IMR-90 (cell line): ENCODE measurements around the gene SMARCD2. TPM values are rescaled to one million over a fixed set of nuclear protein-coding genes. Genes with fewer than 3 reads are reported as not detected.

Experiments
- ATAC-seq: fragments of 200-7000 bp; cut with Tn5 transposase; 2 replicates; pipeline ENCODE4 v1.9.1; 2020; ENCODE audit warnings: low read depth, mild to moderate bottlenecking, moderate library complexity
- BruUV-seq: library from RNA; stranded (reverse); fragments of 400-500 nt; replicated peaks from 2 replicates; lab custom pipeline; 2021; lab: Mats Ljungman, UMichigan
- CTCF ChIA-PET: fragments of 300-600 bp; formaldehyde crosslinking; extraction: SDS; loops from one replicate; lab custom pipeline; 2021; ENCODE audit warnings: antibody characterized with exemption; lab: Yijun Ruan, JAX
- POLR2A ChIA-PET: fragments of 300-600 bp; sonication (Branson Sonifier 250); formaldehyde crosslinking; loops from one replicate; lab custom pipeline; 2022; ENCODE audit warnings: antibody characterized with exemption; ENCODE audit not compliant: unreplicated experiment; lab: Charles Lee
- DNase-seq: peaks from one replicate; pipeline ENCODE4 v3.0.0; 2013
- H2AFZ ChIP-seq: replicated peaks from 2 replicates; pipeline ENCODE3; 2013; ENCODE audit warnings: low read length, mild to moderate bottlenecking; ENCODE audit not compliant: poor library complexity
- H2AK5ac ChIP-seq: 2 replicates; pipeline ENCODE4 v1.6.1; 2013; ENCODE audit warnings: low read depth, low read length, inconsistent platforms
- H2AK9ac ChIP-seq: replicated peaks from 2 replicates; pipeline ENCODE3; 2013; ENCODE audit warnings: mild to moderate bottlenecking, low read depth, low read length, moderate library complexity; ENCODE audit not compliant: poor library complexity
- H2BK120ac ChIP-seq: 2 replicates; pipeline ENCODE4 v1.6.1; 2013; ENCODE audit warnings: low read depth, low read length, inconsistent platforms
- H2BK15ac ChIP-seq: 3 replicates; pipeline ENCODE4 v1.6.1; 2013; ENCODE audit warnings: low read depth, low read length, inconsistent platforms
- H2BK20ac ChIP-seq: 2 replicates; pipeline ENCODE4 v1.6.1; 2013; ENCODE audit warnings: low read depth, mild to moderate bottlenecking, inconsistent platforms, low read length, moderate library complexity
- H2BK5ac ChIP-seq: 2 replicates; pipeline ENCODE4 v1.6.1; 2013; ENCODE audit warnings: mild to moderate bottlenecking, low read depth, low read length, inconsistent platforms; ENCODE audit not compliant: poor library complexity, severe bottlenecking
- H3K14ac ChIP-seq: replicated peaks from 2 replicates; pipeline ENCODE4 v1.6.1; 2013; ENCODE audit warnings: low read depth, low read length, inconsistent platforms
- H3K18ac ChIP-seq: 2 replicates; pipeline ENCODE4 v1.6.1; 2013; ENCODE audit warnings: low read depth, low read length, control low read depth
- H3K23ac ChIP-seq: 2 replicates; pipeline ENCODE4 v1.6.1; 2013; ENCODE audit warnings: low read depth, low read length, inconsistent platforms
- H3K27ac ChIP-seq: 2 replicates; pipeline ENCODE4 v1.5.1; 2013; ENCODE audit warnings: mild to moderate bottlenecking, control low read depth, low read length; ENCODE audit not compliant: insufficient read depth
- H3K27me3 ChIP-seq: 2 replicates; pipeline ENCODE4 v1.6.1; 2013; ENCODE audit warnings: low read length; ENCODE audit not compliant: control insufficient read depth, insufficient read depth
- H3K36me3 ChIP-seq: 2 replicates; pipeline ENCODE4 v1.6.1; 2013; ENCODE audit warnings: low read length, mixed read lengths; ENCODE audit not compliant: control insufficient read depth, insufficient read depth
- H3K4ac ChIP-seq: 2 replicates; pipeline ENCODE4 v1.6.1; 2013; ENCODE audit warnings: low read depth, low read length, inconsistent platforms
- H3K4me1 ChIP-seq: 2 replicates; pipeline ENCODE4 v1.6.1; 2013; ENCODE audit warnings: low read length, mixed read lengths; ENCODE audit not compliant: control insufficient read depth, insufficient read depth
- H3K4me2 ChIP-seq: 2 replicates; pipeline ENCODE4 v1.6.1; 2013; ENCODE audit warnings: low read depth, mild to moderate bottlenecking, control low read depth, low read length, moderate library complexity
- H3K4me3 ChIP-seq: 2 replicates; pipeline ENCODE4 v1.5.1; 2013; ENCODE audit warnings: low read depth, mild to moderate bottlenecking, control low read depth, low read length, moderate library complexity; ENCODE audit not compliant: insufficient read depth
- H3K56ac ChIP-seq: 2 replicates; pipeline ENCODE4 v1.6.1; 2013; ENCODE audit warnings: low read length, inconsistent platforms; ENCODE audit not compliant: insufficient read depth; ENCODE audit errors: extremely low read depth
- H3K79me1 ChIP-seq, 2 experiments: 2 replicates each; pipeline ENCODE4 v1.6.1; 2013; ENCODE audit warnings: low read length in 2 of 2, inconsistent platforms in 1 of 2, low read depth in 1 of 2
- H3K9ac ChIP-seq: 2 replicates; pipeline ENCODE4 v1.6.1; 2013; ENCODE audit warnings: low read depth, low read length, control low read depth
- H3K9me1 ChIP-seq: 2 replicates; pipeline ENCODE4 v1.6.1; 2013; ENCODE audit warnings: low read length, inconsistent platforms; ENCODE audit not compliant: insufficient read depth
- H3K9me3 ChIP-seq: 2 replicates; pipeline ENCODE4 v1.6.1; 2013; ENCODE audit warnings: low read length; ENCODE audit not compliant: control insufficient read depth, insufficient read depth
- H4K20me1 ChIP-seq: 2 replicates; pipeline ENCODE4 v1.6.1; 2013; ENCODE audit warnings: low read length, inconsistent platforms; ENCODE audit not compliant: insufficient read depth
- H4K5ac ChIP-seq: 2 replicates; pipeline ENCODE4 v1.6.1; 2013; ENCODE audit warnings: mild to moderate bottlenecking, low read depth, low read length, control low read depth
- H4K8ac ChIP-seq, 2 experiments: 2 replicates each; pipeline ENCODE4 v1.6.1; 2013; ENCODE audit warnings: low read depth in 2 of 2, low read length in 2 of 2, control low read depth in 1 of 2, inconsistent platforms in 1 of 2
- H4K91ac ChIP-seq: 2 replicates; pipeline ENCODE4 v1.6.1; 2013; ENCODE audit warnings: low read depth, low read length, inconsistent platforms; ENCODE audit not compliant: insufficient read depth
- RAD21 ChIP-seq: IDR thresholded peaks from 2 replicates; pipeline ENCODE4 v1.6.1; 2012; ENCODE audit warnings: low read length, improper control_type of control experiment
- WGBS, 2 experiments: methylation state at CpG; one replicate each; pipeline versions ENCODE4 v1.1.5 to v1.1.7; 2013; ENCODE audit warnings: missing lambda C conversion rate in 2 of 2; ENCODE audit not compliant: insufficient read length in 1 of 2; ENCODE audit errors: extremely low coverage in 2 of 2; 5-methylcytosine and 5-hydroxymethylcytosine counted together
- dilution Hi-C: fragments of 300-500 bp; cut with HindIII; formaldehyde crosslinking; loops from one replicate; pipeline ENCODE4 v1.14.3; 2018; ENCODE audit warnings: low sequenced_read_pairs; ENCODE audit not compliant: unreplicated experiment
- in situ Hi-C: fragments of 300-500 bp; cut with MboI; formaldehyde crosslinking; loops from 3 replicates; pipeline ENCODE4 v1.14.3; 2019; ENCODE audit warnings: low sequenced_read_pairs, inconsistent platforms, mixed read lengths
- intact Hi-C: fragments of 100-400 bp; cut with micrococcal nuclease; formaldehyde crosslinking; loops from 2 replicates; pipeline ENCODE4 v1.10.0; 2022
- polyA plus RNA-seq, 3 experiments: library from polyadenylated mRNA; depleted of rRNA; stranded (reverse); fragments of >200 nt; gene quantifications; 2 replicates each; pipeline ENCODE4 v1.2.3, GENCODE V29; 2012; ENCODE audit warnings: low replicate concordance in 1 of 3
- total RNA-seq: library from RNA; depleted of rRNA; stranded (reverse); fragments of >200 nt; gene quantifications from 2 replicates; pipeline ENCODE4 v1.2.3, GENCODE V29; 2012

Gene SMARCD2
- total and polyA plus RNA-seq, 2 of the 4 experiments (the other 2 are of a cell fraction): 56.9 to 91.2 TPM

DNA sequence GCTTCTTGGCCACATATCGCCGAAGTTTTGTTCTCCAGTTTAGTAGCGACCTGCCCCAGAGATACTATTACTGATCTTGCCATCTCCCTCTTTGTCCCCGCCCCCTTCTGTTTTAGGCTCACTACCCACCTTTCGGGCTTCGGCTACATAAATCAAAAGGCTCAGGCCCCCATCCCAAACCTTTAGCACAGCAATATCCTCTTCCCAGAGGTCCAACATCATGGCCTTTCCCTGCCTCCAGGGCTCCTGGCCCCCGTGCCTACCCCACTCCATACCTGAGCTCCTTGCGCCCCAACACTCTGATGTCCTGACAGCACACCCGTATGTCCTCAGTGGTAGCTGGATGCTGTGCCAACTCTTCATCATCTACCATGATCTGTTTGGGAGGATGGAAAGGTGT is 18.1 kb downstream of the SMARCD2 start:
- CTCF ChIA-PET: no interaction called here
- peaks cover 19% of the 10 kb centered on the region for H3K9me1 ChIP-seq
- no peak overlapping the region for H3K4me2 ChIP-seq
- no peak overlapping the region for H3K56ac ChIP-seq
- no peak overlapping the region for H2BK120ac ChIP-seq
- no peaks in the 10 kb centered on the region for H3K27me3 ChIP-seq
- H2AK5ac ChIP-seq: no peak overlapping the region; the same call in 1 of the 2 replicates
- H3K4ac ChIP-seq: no peak overlapping the region
- H2BK20ac ChIP-seq: no peak overlapping the region
- H3K9ac ChIP-seq: no peak overlapping the region
- POLR2A ChIA-PET: no interaction called here
- dilution Hi-C loops: no loop called here
- H2AK9ac ChIP-seq: no peak overlapping the region
- DNase-seq (no peak), ATAC-seq (no peak)
- no peak overlapping the region for H3K23ac ChIP-seq
- no peak overlapping the region for H3K18ac ChIP-seq
- in situ Hi-C loops: no loop called here
- no peak for TF ChIP-seq RAD21
- BruUV-seq: no TSS peak
- peaks cover 47 to 84% of the 10 kb centered on the region in 2 experiments for H3K79me1 ChIP-seq
- WGBS, 2 experiments: 94% methylated on average over 5 of the region's 9 CpGs; no CpG with 5 or more reads in 1 of the 2 experiments
- no peak overlapping the region for H2BK15ac ChIP-seq
- H3K9me3 ChIP-seq: no peaks in the 10 kb centered on the region
- H4K5ac ChIP-seq: no peak overlapping the region
- no peak overlapping the region for H3K4me3 ChIP-seq
- H3K4me1 ChIP-seq: peaks cover 3% of the 10 kb centered on the region
- H2BK5ac ChIP-seq: no peak overlapping the region
- H3K27ac ChIP-seq: no peak overlapping the region
- H4K20me1 ChIP-seq: peaks cover 31% of the 10 kb centered on the region
- peaks cover 61% of the 10 kb centered on the region for H3K36me3 ChIP-seq
- H4K91ac ChIP-seq: no peak overlapping the region
- no peak overlapping the region for H2AFZ ChIP-seq
- no peak overlapping the region for H3K14ac ChIP-seq
- intact Hi-C loops: no loop called here
- no peak overlapping the region for H4K8ac ChIP-seq
